ENCODE measurements around the gene SMYD3.
"Not testable (repeated sequence)": the region's sequence is repeated elsewhere in the genome, so short reads cannot be mapped to it uniquely, and the experiment has no call there.

The SMYD3 gene

DNA sequence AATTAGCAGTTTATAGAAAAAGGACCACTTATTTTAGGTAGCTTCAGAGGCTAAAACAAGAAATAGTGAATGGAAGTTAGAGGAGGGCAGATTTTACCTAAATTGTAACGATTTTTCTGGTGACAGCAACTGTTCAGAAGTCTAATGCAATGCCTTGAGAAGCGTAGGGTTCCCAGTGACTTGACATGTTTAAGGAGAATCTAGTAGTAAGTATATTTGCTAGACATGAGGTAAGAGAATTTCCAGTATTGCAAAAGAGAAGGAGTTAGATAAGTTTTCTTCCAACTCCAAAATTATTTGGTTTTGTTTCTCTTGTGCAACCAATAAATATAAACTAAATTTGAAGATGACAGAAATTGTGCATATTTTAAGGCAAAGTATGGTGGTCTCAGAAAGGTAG lies 140.0 kb downstream of the SMYD3 start:
- Histone ChIP-seq H3K9ac (ENCODE audit: low read depth in 1 of 2, low read length in 2 of 2) (no peak overlapping the region), H3K36me3 (ENCODE audit: control insufficient read depth in 2 of 2, insufficient read depth in 2 of 2, low read length in 2 of 2) (no peaks in the 10 kb centered on the region), H3K4me1 (ENCODE audit: control insufficient read depth in 2 of 2, insufficient read depth in 2 of 2, low read length in 2 of 2) (no peaks in the 10 kb centered on the region), H3K9me3 (ENCODE audit: control insufficient read depth in 2 of 2, low read length in 2 of 2) (no peaks in the 10 kb centered on the region), H3K27ac (ENCODE audit: low read depth in 2 of 2, low read length in 2 of 2) (no peak overlapping the region), H3K4me3 (ENCODE audit: low read length in 2 of 2) (no peak overlapping the region), H3K27me3 (ENCODE audit: control insufficient read depth in 2 of 2, insufficient read depth in 2 of 2, low read length in 2 of 2) (no peaks in the 10 kb centered on the region)

DNA sequence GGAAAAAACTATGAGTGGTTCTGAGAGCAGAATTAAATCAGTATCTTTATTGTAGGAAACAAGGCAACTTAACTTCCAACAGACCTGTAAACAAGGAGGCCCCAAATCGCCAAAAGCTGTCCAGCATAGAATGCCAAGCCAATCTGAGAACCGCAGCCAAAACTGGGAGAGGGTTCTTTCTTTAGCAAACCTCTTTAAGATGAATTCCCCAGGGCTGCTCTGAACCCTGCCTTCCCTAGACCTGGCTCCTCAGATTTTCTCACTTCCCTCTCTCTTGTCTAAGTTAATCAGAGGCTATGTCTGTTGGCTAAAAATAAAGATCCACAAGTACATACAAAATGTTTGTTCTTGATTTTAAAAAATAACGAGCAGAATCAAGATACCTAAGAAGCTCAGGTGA lies 141.4 kb downstream of the SMYD3 start:
- Histone ChIP-seq H3K4me3 (ENCODE audit: low read length in 2 of 2) (no peak overlapping the region), H3K9ac (ENCODE audit: low read depth in 1 of 2, low read length in 2 of 2) (no peak overlapping the region), H3K9me3 (ENCODE audit: control insufficient read depth in 2 of 2, low read length in 2 of 2) (no peaks in the 10 kb centered on the region), H3K4me1 (ENCODE audit: control insufficient read depth in 2 of 2, insufficient read depth in 2 of 2, low read length in 2 of 2) (no peaks in the 10 kb centered on the region), H3K36me3 (ENCODE audit: control insufficient read depth in 2 of 2, insufficient read depth in 2 of 2, low read length in 2 of 2) (no peaks in the 10 kb centered on the region), H3K27me3 (ENCODE audit: control insufficient read depth in 2 of 2, insufficient read depth in 2 of 2, low read length in 2 of 2) (no peaks in the 10 kb centered on the region), H3K27ac (ENCODE audit: low read depth in 2 of 2, low read length in 2 of 2) (no peak overlapping the region)

DNA sequence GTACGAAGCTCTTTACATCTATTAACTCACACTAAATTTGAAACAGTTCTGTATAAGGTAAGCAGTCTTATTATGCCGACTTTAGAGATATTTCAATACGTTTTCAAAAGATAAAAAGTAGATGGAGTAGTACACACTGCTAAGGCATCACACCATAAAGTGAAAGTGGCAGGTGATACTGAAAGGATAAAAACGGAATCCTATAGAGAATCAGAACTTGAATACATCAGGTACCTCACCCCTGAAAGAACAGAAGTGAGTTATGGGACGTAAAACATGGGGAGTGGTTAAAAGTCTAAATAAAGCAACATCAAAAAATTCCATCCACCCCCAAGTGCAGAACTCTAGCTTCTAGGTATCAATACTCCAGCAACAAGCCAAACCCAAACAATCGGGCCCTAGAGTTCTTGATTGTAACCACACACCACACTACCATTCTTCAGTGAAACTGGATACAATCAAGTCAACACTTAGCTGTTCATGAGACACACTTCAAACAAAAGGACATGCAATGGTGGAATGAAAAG lies 142.6 kb downstream of the SMYD3 start:
- Histone ChIP-seq H3K4me3 (ENCODE audit: low read length in 2 of 2) (no peak overlapping the region), H3K27ac (ENCODE audit: low read depth in 2 of 2, low read length in 2 of 2) (no peak overlapping the region), H3K4me1 (ENCODE audit: control insufficient read depth in 2 of 2, insufficient read depth in 2 of 2, low read length in 2 of 2) (no peaks in the 10 kb centered on the region), H3K36me3 (ENCODE audit: control insufficient read depth in 2 of 2, insufficient read depth in 2 of 2, low read length in 2 of 2) (no peaks in the 10 kb centered on the region), H3K9ac (ENCODE audit: low read depth in 1 of 2, low read length in 2 of 2) (no peak overlapping the region), H3K9me3 (ENCODE audit: control insufficient read depth in 2 of 2, low read length in 2 of 2) (no peaks in the 10 kb centered on the region), H3K27me3 (ENCODE audit: control insufficient read depth in 2 of 2, insufficient read depth in 2 of 2, low read length in 2 of 2) (no peaks in the 10 kb centered on the region)

DNA sequence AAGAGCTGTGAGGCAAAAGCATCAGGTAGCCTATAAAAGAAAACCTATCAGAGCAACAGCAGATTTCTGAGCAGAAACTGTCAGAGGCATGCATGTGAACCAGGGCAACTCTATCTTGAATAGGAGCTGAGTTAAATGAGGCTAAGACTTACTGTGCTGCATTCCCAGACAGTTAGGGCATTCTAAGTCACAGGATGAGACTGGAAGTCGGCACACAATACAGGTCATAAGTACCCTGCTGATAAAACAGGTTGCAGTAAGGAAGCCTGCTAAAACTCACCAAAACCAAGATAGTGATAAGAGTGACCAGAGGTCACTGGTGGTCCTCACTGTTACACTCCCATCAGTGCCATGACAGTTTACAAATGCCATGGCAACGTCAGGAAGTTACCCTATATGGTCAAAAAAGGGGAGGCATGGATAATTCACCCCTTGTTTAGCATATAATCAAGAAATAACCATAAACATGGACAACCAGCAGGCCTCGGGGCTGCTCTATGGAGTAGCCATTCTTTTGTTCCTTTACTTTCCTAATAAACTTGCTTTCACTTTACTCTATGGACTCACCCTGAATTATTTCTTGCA lies 150.0 kb downstream of the SMYD3 start:
- not testable (repeated sequence) for H3K9ac ChIP-seq (ENCODE audit: low read depth in 1 of 2, low read length in 2 of 2); H3K9me3 ChIP-seq (ENCODE audit: control insufficient read depth in 2 of 2, low read length in 2 of 2); H3K27me3 ChIP-seq (ENCODE audit: control insufficient read depth in 2 of 2, insufficient read depth in 2 of 2, low read length in 2 of 2)

DNA sequence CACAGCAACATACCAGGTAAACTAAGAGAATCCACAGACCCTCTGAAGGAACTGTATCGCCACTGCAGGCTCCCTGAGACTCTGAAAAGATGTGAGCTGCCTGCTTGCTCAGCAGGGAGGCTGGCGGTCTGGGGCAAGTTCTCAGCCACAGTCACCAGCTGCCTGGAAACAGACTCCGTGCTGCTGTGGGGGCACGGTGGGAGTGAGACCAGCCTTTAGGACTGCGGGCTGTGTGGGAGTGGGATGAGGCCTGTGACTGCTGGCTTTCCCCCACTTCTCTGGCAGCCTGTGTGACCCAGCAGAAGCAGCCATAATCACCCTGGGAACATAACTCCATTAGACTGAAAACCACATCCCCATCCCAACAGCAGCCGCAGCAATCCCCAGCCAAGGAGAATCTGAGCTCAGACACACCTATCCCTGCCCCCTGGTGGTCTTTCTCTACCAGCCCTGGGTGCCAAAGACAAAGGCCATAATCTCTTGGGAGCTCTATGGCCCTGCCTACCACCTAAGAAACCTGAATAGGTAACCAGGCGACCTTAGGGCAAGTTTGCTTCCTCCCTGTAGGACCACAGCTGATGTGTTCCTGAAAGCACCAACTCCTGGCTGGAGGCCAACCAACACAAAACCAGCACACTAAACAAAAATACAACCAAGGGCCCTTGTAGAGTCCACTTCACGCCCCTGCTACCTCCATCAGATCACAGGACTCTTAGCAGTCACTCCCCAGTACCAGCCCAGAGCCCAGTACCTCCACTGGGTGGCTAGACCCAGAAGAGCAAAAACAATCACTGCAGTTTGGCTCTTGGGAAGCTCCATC lies 151.5 kb downstream of the SMYD3 start:
- H3K4me1 ChIP-seq (ENCODE audit: control insufficient read depth in 2 of 2, insufficient read depth in 2 of 2, low read length in 2 of 2) = no peaks in the 10 kb centered on the region
- no peak overlapping the region for H3K4me3 ChIP-seq (ENCODE audit: low read length in 2 of 2)
- H3K36me3 ChIP-seq (ENCODE audit: control insufficient read depth in 2 of 2, insufficient read depth in 2 of 2, low read length in 2 of 2) = no peaks in the 10 kb centered on the region
- no peaks in the 10 kb centered on the region for H3K27me3 ChIP-seq (ENCODE audit: control insufficient read depth in 2 of 2, insufficient read depth in 2 of 2, low read length in 2 of 2)
- H3K9ac ChIP-seq (ENCODE audit: low read depth in 1 of 2, low read length in 2 of 2) = no peak overlapping the region
- no peaks in the 10 kb centered on the region for H3K9me3 ChIP-seq (ENCODE audit: control insufficient read depth in 2 of 2, low read length in 2 of 2)
- no peak overlapping the region for H3K27ac ChIP-seq (ENCODE audit: low read depth in 2 of 2, low read length in 2 of 2)

More for the DNA sequence above, 150.0 kb downstream of the SMYD3 start:
- not testable (repeated sequence) for H3K4me3 ChIP-seq (ENCODE audit: low read length in 2 of 2); H3K4me1 ChIP-seq (ENCODE audit: control insufficient read depth in 2 of 2, insufficient read depth in 2 of 2, low read length in 2 of 2); H3K27ac ChIP-seq (ENCODE audit: low read depth in 2 of 2, low read length in 2 of 2); H3K36me3 ChIP-seq (ENCODE audit: control insufficient read depth in 2 of 2, insufficient read depth in 2 of 2, low read length in 2 of 2)

DNA sequence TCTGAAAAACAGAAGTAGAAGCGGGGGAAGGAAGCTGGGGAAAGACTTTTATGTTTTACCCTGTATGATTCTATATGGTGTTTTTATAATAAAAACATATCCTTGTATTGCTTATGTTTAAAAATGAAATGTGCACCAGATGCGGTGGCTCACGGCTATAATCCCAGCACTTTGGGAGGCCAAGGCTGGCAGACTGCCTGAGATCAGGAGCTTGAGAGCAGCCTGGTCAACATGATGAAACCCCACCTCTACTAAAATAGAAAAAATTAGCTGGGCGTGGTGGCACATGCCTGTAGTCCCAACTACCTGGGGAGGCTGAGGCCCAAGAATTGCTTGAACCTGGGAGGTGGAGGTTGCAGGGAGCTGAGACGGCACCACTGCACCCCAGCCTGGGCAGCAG lies 155.4 kb downstream of the SMYD3 start:
- H3K4me3 ChIP-seq (ENCODE audit: low read length in 2 of 2) = no peak overlapping the region

DNA sequence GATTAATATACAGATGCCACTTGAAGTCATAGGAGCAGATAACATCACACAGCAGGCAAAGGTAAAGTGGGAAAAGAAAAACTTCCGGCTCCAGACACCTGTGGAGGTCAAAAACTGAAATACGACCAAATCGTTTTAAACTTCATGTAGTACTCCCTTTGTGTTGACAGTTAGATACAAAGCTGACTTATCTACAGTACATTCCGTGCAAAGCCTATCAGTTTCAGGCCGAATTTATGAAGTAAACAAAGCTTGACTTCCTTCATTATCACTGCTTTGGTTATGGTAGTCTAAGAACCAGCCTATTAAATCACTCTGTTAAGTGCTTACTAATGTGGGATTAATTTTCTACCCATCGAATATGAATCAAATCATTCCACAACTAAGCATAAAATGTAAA lies 156.3 kb downstream of the SMYD3 start:
- Histone ChIP-seq H3K27ac (ENCODE audit: low read depth in 2 of 2, low read length in 2 of 2) (no peak overlapping the region), H3K9ac (ENCODE audit: low read depth in 1 of 2, low read length in 2 of 2) (no peak overlapping the region), H3K4me3 (ENCODE audit: low read length in 2 of 2) (no peak overlapping the region), H3K4me1 (ENCODE audit: control insufficient read depth in 2 of 2, insufficient read depth in 2 of 2, low read length in 2 of 2) (no peaks in the 10 kb centered on the region), H3K36me3 (ENCODE audit: control insufficient read depth in 2 of 2, insufficient read depth in 2 of 2, low read length in 2 of 2) (no peaks in the 10 kb centered on the region), H3K9me3 (ENCODE audit: control insufficient read depth in 2 of 2, low read length in 2 of 2) (no peaks in the 10 kb centered on the region), H3K27me3 (ENCODE audit: control insufficient read depth in 2 of 2, insufficient read depth in 2 of 2, low read length in 2 of 2) (no peaks in the 10 kb centered on the region)

More for the DNA sequence above, 155.4 kb downstream of the SMYD3 start:
- Histone ChIP-seq H3K9me3 (ENCODE audit: control insufficient read depth in 2 of 2, low read length in 2 of 2) (no peaks in the 10 kb centered on the region), H3K27ac (ENCODE audit: low read depth in 2 of 2, low read length in 2 of 2) (no peak overlapping the region), H3K4me1 (ENCODE audit: control insufficient read depth in 2 of 2, insufficient read depth in 2 of 2, low read length in 2 of 2) (no peaks in the 10 kb centered on the region), H3K36me3 (ENCODE audit: control insufficient read depth in 2 of 2, insufficient read depth in 2 of 2, low read length in 2 of 2) (no peaks in the 10 kb centered on the region), H3K9ac (ENCODE audit: low read depth in 1 of 2, low read length in 2 of 2) (no peak overlapping the region), H3K27me3 (ENCODE audit: control insufficient read depth in 2 of 2, insufficient read depth in 2 of 2, low read length in 2 of 2) (no peaks in the 10 kb centered on the region)

DNA sequence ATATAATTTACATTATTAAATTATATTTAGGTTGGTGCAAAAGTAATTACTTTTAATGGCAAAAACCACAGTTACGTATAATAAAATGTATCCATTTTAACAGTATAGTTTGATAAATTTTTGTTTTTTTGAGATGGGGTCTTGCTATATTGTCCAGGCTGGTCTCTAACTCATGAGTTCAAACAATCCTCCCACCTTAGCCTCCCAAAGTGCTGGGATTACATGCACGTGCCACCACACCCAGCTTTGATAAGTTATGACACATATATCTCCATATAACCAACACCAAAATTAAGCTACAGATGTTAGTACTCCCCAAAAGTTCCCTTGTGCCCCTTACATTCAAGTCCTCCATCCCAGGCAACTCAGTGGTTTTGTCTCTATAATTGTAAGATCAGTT lies 163.1 kb downstream of the SMYD3 start:
- Histone ChIP-seq H3K27ac (ENCODE audit: low read depth in 2 of 2, low read length in 2 of 2) (no peak overlapping the region), H3K4me1 (ENCODE audit: control insufficient read depth in 2 of 2, insufficient read depth in 2 of 2, low read length in 2 of 2) (no peaks in the 10 kb centered on the region), H3K9me3 (ENCODE audit: control insufficient read depth in 2 of 2, low read length in 2 of 2) (no peaks in the 10 kb centered on the region), H3K27me3 (ENCODE audit: control insufficient read depth in 2 of 2, insufficient read depth in 2 of 2, low read length in 2 of 2) (no peaks in the 10 kb centered on the region), H3K36me3 (ENCODE audit: control insufficient read depth in 2 of 2, insufficient read depth in 2 of 2, low read length in 2 of 2) (no peaks in the 10 kb centered on the region), H3K4me3 (ENCODE audit: low read length in 2 of 2) (no peak overlapping the region), H3K9ac (ENCODE audit: low read depth in 1 of 2, low read length in 2 of 2) (no peak overlapping the region)

DNA sequence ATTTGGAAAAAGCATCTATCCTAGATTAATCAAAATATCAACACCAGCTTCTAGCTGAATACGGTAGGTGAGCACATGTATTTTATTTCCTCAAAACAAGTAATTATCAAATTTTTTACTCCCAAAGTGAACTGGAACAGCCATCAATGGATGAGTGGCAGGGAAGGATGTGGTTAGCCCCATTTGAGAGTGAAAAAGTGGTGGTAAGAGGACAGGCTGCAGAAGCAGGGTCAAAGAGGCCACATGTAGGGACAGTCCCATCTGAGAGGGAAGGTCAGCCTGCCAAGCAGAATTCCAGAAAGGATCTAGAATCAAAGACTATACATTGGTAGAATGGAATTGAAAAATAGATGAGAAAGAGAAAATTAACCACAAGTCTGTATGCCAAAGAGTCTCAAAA lies 163.8 kb downstream of the SMYD3 start:
- Histone ChIP-seq H3K27me3 (ENCODE audit: control insufficient read depth in 2 of 2, insufficient read depth in 2 of 2, low read length in 2 of 2) (no peaks in the 10 kb centered on the region), H3K9ac (ENCODE audit: low read depth in 1 of 2, low read length in 2 of 2) (no peak overlapping the region), H3K9me3 (ENCODE audit: control insufficient read depth in 2 of 2, low read length in 2 of 2) (no peaks in the 10 kb centered on the region), H3K4me1 (ENCODE audit: control insufficient read depth in 2 of 2, insufficient read depth in 2 of 2, low read length in 2 of 2) (no peaks in the 10 kb centered on the region), H3K4me3 (ENCODE audit: low read length in 2 of 2) (no peak overlapping the region), H3K36me3 (ENCODE audit: control insufficient read depth in 2 of 2, insufficient read depth in 2 of 2, low read length in 2 of 2) (no peaks in the 10 kb centered on the region), H3K27ac (ENCODE audit: low read depth in 2 of 2, low read length in 2 of 2) (no peak overlapping the region)

DNA sequence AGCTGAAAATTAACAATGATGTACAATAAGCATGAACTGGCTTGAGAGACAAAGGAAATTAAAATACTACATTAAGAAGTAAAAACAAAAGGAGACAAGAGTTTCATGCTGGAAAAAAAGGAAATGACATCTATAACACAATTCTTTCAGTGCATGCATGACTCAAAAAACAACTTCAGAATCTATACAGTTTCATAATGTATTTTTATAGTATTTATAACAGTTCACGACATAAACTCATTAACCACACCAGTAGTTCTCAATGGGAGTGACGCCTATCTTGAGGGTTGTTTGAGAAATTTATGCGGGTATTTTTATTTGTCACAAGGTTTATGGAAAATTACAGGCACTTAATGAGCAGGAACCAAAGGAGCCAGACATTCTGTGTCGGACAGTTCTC lies 168.5 kb downstream of the SMYD3 start:
- no peaks in the 10 kb centered on the region for H3K4me1 ChIP-seq (ENCODE audit: control insufficient read depth in 2 of 2, insufficient read depth in 2 of 2, low read length in 2 of 2)
- H3K4me3 ChIP-seq (ENCODE audit: low read length in 2 of 2) = no peak overlapping the region
- no peaks in the 10 kb centered on the region for H3K27me3 ChIP-seq (ENCODE audit: control insufficient read depth in 2 of 2, insufficient read depth in 2 of 2, low read length in 2 of 2)
- no peaks in the 10 kb centered on the region for H3K36me3 ChIP-seq (ENCODE audit: control insufficient read depth in 2 of 2, insufficient read depth in 2 of 2, low read length in 2 of 2)
- no peaks in the 10 kb centered on the region for H3K9me3 ChIP-seq (ENCODE audit: control insufficient read depth in 2 of 2, low read length in 2 of 2)
- H3K27ac ChIP-seq (ENCODE audit: low read depth in 2 of 2, low read length in 2 of 2) = no peak overlapping the region
- H3K9ac ChIP-seq (ENCODE audit: low read depth in 1 of 2, low read length in 2 of 2) = no peak overlapping the region

All from mucosa of rectum (tissue), 2 donors.